ENCODE results near the gene ZSCAN21. TPM values are rescaled to one million over a fixed set of nuclear protein-coding genes. Genes with fewer than 3 reads are reported as not detected.

The ZSCAN21 gene
- total and polyA plus RNA-seq, 10 of the 15 experiments (the other 5 are each of a cell fraction or from before 2014, with no cell fraction given): 1.9 to 9.6 (median 7.1) TPM

- TF ChIP-seq ZNF24 (IDR thresholded peaks at IDR 0.05) (no peak), TAF1 (IDR thresholded peaks at IDR 0.05; ENCODE audit: borderline replicate concordance, low read depth, low read length) (no peak), MTA3 (IDR thresholded peaks at IDR 0.05; ENCODE audit: borderline replicate concordance, low read length) (no peak), HDGF (IDR thresholded peaks at IDR 0.05) (no peak)
- CTCF ChIA-PET: interaction anchor here (0.7 kb wide), 2 partner anchors 11 to 93 kb away, joined by 3 read pairs; no protein-coding TSS in a partner anchor
- Histone ChIP-seq H2AFZ (ENCODE audit: control insufficient read depth, low read depth, low read length) (no peak overlapping the region), H3K4me1 (ENCODE audit: control insufficient read depth, insufficient read depth, low read length) (peaks cover 11% of the 10 kb centered on the region), H4K20me1 (ENCODE audit: control insufficient read depth, insufficient read depth) (no peaks in the 10 kb centered on the region), H3K4me3 (no peak overlapping the region), H3K4me2 (ENCODE audit: control insufficient read depth, insufficient read depth) (no peak overlapping the region), H3K9ac (ENCODE audit: control insufficient read depth, insufficient read depth, low read length) (no peak overlapping the region), H3K9me3 (replicated peaks; ENCODE audit: control insufficient read depth, insufficient read depth, low read length) (no peaks in the 10 kb centered on the region), H3K36me3 (ENCODE audit: control insufficient read depth in 2 of 2, insufficient read depth in 2 of 2, low read length in 1 of 2) (peaks cover 0 to under 1% of the 10 kb centered on the region in 2 experiments; a peak in 2 of 4 replicates), H3K27ac (ENCODE audit: control insufficient read depth, insufficient read depth) (no peak overlapping the region), H3K79me2 (ENCODE audit: control insufficient read depth, insufficient read depth, low read length) (peaks cover 24% of the 10 kb centered on the region), H3K27me3 (replicated peaks in 1 of 2; ENCODE audit: control insufficient read depth in 2 of 2, insufficient read depth in 2 of 2, low read length in 1 of 2) (no peaks in the 10 kb centered on the region)
- POLR2A ChIA-PET: interaction anchor here (0.5 to 0.9 kb wide), 3 partner anchors 15 to 46 kb away, joined by 3 to 5 read pairs (median 3); partner anchors contain the start of gene MCM7
- ATAC-seq (no peak), DNase-seq (ENCODE audit: low read depth, low spot score) (no peak), FAIRE-seq (no peak)
- SMC1A ChIA-PET (ENCODE audit: uncharacterized antibody, unreplicated experiment): no interaction called here
- RAD21 ChIA-PET (ENCODE audit: unreplicated experiment): no interaction called here
- no TSS peak for BruUV-seq (replicated peaks)
- intact Hi-C loops (cut with micrococcal nuclease; ENCODE audit: unreplicated experiment): loop anchor here (10.0 kb wide), 1 partner anchor 171 kb away; the partner anchor contains the start of gene TRIM4
- WGBS (ENCODE audit: insufficient coverage, insufficient replicate concordance, low lambda C conversion rate, missing lambda C conversion rate): 56% methylated on average over 3 of the region's 3 CpGs
- in situ Hi-C loops (cut with MboI): no loop called here
Measured at GRCh38 chr7:100085515-100085914, 35.9 kb downstream of the ZSCAN21 start.

GRCh38 chr7:100087055-100087750 is 37.6 kb downstream of the ZSCAN21 start:
- Histone ChIP-seq H3K79me2 (ENCODE audit: control insufficient read depth, insufficient read depth, low read length) (peaks cover 10% of the 10 kb centered on the region), H3K27ac (ENCODE audit: control insufficient read depth, insufficient read depth) (no peak overlapping the region), H3K27me3 (replicated peaks in 1 of 2; ENCODE audit: control insufficient read depth in 2 of 2, insufficient read depth in 2 of 2, low read length in 1 of 2) (no peaks in the 10 kb centered on the region), H4K20me1 (ENCODE audit: control insufficient read depth, insufficient read depth) (no peaks in the 10 kb centered on the region), H3K4me2 (ENCODE audit: control insufficient read depth, insufficient read depth) (no peak overlapping the region), H3K36me3 (ENCODE audit: control insufficient read depth in 2 of 2, insufficient read depth in 2 of 2, low read length in 1 of 2) (peaks cover under 1 to 17% of the 10 kb centered on the region in 2 experiments), H2AFZ (ENCODE audit: control insufficient read depth, low read depth, low read length) (no peak overlapping the region), H3K4me1 (ENCODE audit: control insufficient read depth, insufficient read depth, low read length) (peaks cover 11% of the 10 kb centered on the region), H3K9me3 (replicated peaks; ENCODE audit: control insufficient read depth, insufficient read depth, low read length) (no peaks in the 10 kb centered on the region), H3K4me3 (no peak overlapping the region), H3K9ac (ENCODE audit: control insufficient read depth, insufficient read depth, low read length) (no peak overlapping the region)
- FAIRE-seq (no peak), ATAC-seq (no peak), DNase-seq (ENCODE audit: low read depth, low spot score) (no peak)
- intact Hi-C loops (cut with micrococcal nuclease; ENCODE audit: unreplicated experiment) (loop anchor here (10.0 kb wide), 1 partner anchor 172 kb away; the partner anchor contains the start of gene TRIM4), in situ Hi-C loops (cut with MboI) (no loop called here)
- ChIA-PET RAD21 (ENCODE audit: unreplicated experiment) (interaction anchor here (1.0 kb wide), 1 partner anchor 14 kb away, joined by 7 read pairs; the partner anchor contains the start of genes AP4M1 and MCM7), CTCF (interaction anchor here (0.6 to 1.3 kb wide), 3 partner anchors 39 to 343 kb away, joined by 3 read pairs; partner anchors contain the start of gene MEPCE), SMC1A (ENCODE audit: uncharacterized antibody, unreplicated experiment) (no interaction called here), POLR2A (interaction anchor here (0.6 to 0.9 kb wide), 2 partner anchors 55 to 62 kb away, joined by 3 read pairs; no protein-coding TSS in a partner anchor)
- 82% methylated on average over 10 of the region's 10 CpGs for WGBS (ENCODE audit: insufficient coverage, insufficient replicate concordance, low lambda C conversion rate, missing lambda C conversion rate)
- BruUV-seq (replicated peaks): no TSS peak
- no peak for TF ChIP-seq PML (IDR thresholded peaks at IDR 0.05; ENCODE audit: low read length)
- TF ChIP-seq FOXM1 (IDR thresholded peaks at IDR 0.05; ENCODE audit: low read depth, low read length): no peak
- no peak for TF ChIP-seq USF1 (IDR thresholded peaks at IDR 0.05; ENCODE audit: borderline replicate concordance, extremely low read length, insufficient read depth, low read depth, low read length)
- no peak for TF ChIP-seq FOS (IDR thresholded peaks at IDR 0.05; ENCODE audit: borderline replicate concordance, extremely low read depth, insufficient read length)
- no peak for TF ChIP-seq HDAC6 (IDR thresholded peaks at IDR 0.05; ENCODE audit: unreplicated experiment)
- TF ChIP-seq RCOR1 (conservative IDR thresholded peaks at IDR 0.05; ENCODE audit: low read depth, low read length): no peak
- TF ChIP-seq JUNB (IDR thresholded peaks at IDR 0.05): no peak
- TF ChIP-seq TARDBP (IDR thresholded peaks at IDR 0.05; ENCODE audit: borderline replicate concordance): no peak
- no peak for TF ChIP-seq NFXL1 (IDR thresholded peaks at IDR 0.05; ENCODE audit: borderline replicate concordance)
- TF ChIP-seq ZSCAN29 (IDR thresholded peaks at IDR 0.05): no peak
- TF ChIP-seq PAX5 (IDR thresholded peaks at IDR 0.05; ENCODE audit: borderline replicate concordance, low read depth, low read length): no peak
- no peak for TF ChIP-seq GABPA (IDR thresholded peaks at IDR 0.05; ENCODE audit: low read depth)
- no peak for TF ChIP-seq SMARCA5 (IDR thresholded peaks at IDR 0.05)

Data from GM12878 (cell line).